SK-N-SH (cell line): ENCODE measurements around the gene NCAPH2.

Experiments
- CHD2 ChIP-seq: fragments of 150-350 bp; IDR thresholded peaks from 2 replicates; pipeline ENCODE4 v1.6.1; 2018; ENCODE audit warnings: low read length; ENCODE audit not compliant: partially characterized antibody
- ELF1 ChIP-seq: IDR thresholded peaks from 2 replicates; pipeline ENCODE4 v1.4.0; 2012
- POLR2AphosphoS5 ChIP-seq: IDR thresholded peaks from 2 replicates; pipeline ENCODE4 v1.6.1; 2012; ENCODE audit warnings: low read depth, low read length
- RAD21 ChIP-seq: IDR thresholded peaks from 2 replicates; pipeline ENCODE4 v1.6.1; 2012; ENCODE audit warnings: mild to moderate bottlenecking, low read length
- RCOR1 ChIP-seq: fragments of 150-350 bp; IDR thresholded peaks from 2 replicates; pipeline ENCODE4 v1.6.1; 2017; ENCODE audit warnings: antibody characterized with exemption, low read length
- SIN3A ChIP-seq: IDR thresholded peaks from 2 replicates; pipeline ENCODE4 v1.6.1; 2012; ENCODE audit warnings: low read depth, mild to moderate bottlenecking, low read length, moderate library complexity, borderline replicate concordance
- TCF12 ChIP-seq: IDR thresholded peaks from 2 replicates; pipeline ENCODE4 v1.4.0; 2012
- TEAD4 ChIP-seq: IDR thresholded peaks from 2 replicates; pipeline ENCODE4 v1.4.0; 2012; ENCODE audit warnings: mild to moderate bottlenecking, borderline replicate concordance; ENCODE audit not compliant: insufficient read depth
- TF ChIP-seq, protein P1 (sequence below): fragments of 200-600 bp; sonication (generic); IDR thresholded peaks from 2 replicates; pipeline ENCODE4 v1.6.1; 2017; ENCODE audit warnings: antibody characterized with exemption, mild to moderate bottlenecking, moderate library complexity

DNA sequence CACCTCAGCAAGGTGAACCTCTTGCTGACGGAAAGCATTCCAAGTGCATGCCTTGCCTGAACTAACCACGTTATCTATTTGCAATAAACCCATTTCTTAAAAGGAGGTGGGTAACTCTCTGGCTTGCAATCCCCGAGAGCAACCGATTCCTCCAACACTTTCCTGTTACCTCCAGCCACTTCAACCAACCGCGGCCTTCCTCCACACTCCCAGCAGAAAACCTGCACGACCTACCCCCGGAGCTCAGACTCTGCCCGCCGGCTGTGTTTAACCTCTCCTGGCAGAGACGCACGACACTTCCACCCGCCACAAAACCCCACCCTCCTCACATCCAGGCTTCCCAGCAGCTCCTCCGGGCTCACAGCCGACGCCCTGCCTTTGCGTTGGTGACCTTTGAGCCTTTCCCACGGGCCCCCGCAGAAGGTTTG, 16.7 kb downstream of the NCAPH2 start:
- TF ChIP-seq, protein P1, sequence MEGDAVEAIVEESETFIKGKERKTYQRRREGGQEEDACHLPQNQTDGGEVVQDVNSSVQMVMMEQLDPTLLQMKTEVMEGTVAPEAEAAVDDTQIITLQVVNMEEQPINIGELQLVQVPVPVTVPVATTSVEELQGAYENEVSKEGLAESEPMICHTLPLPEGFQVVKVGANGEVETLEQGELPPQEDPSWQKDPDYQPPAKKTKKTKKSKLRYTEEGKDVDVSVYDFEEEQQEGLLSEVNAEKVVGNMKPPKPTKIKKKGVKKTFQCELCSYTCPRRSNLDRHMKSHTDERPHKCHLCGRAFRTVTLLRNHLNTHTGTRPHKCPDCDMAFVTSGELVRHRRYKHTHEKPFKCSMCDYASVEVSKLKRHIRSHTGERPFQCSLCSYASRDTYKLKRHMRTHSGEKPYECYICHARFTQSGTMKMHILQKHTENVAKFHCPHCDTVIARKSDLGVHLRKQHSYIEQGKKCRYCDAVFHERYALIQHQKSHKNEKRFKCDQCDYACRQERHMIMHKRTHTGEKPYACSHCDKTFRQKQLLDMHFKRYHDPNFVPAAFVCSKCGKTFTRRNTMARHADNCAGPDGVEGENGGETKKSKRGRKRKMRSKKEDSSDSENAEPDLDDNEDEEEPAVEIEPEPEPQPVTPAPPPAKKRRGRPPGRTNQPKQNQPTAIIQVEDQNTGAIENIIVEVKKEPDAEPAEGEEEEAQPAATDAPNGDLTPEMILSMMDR = no peak
- no peak for TF ChIP-seq ELF1
- TF ChIP-seq SIN3A = no peak
- no peak for TF ChIP-seq TCF12
- TF ChIP-seq POLR2AphosphoS5 = no peak
- TF ChIP-seq RCOR1 = no peak
- TF ChIP-seq RAD21 = no peak
- no peak for TF ChIP-seq TEAD4
- TF ChIP-seq CHD2 = no peak
